ENCODE data around the gene LYZL4.
A peak's percentile ranks its signal among the peaks of the same experiment; 100 is the strongest.

The LYZL4 gene

GRCh38 chr3:42410370-42411131 lies at the start of gene LYZL4:
Gene LYZL4, minus strand, starts transcription at chr3:42410610. Its CDS starts 3,359 bp downstream, at chr3:42407251.
- DNase-seq (ENCODE audit: low read depth, low spot score), result no peak

GRCh38 chr3:42459151-42459550 lies 48.7 kb upstream of the LYZL4 start:
- no peak for DNase-seq (ENCODE audit: low read depth, low spot score)

GRCh38 chr3:42456211-42456610 lies 45.8 kb upstream of the LYZL4 start:
- DNase-seq (ENCODE audit: low read depth, low spot score), result no peak

- no peak for DNase-seq (ENCODE audit: low read depth, low spot score)
Observed at GRCh38 chr3:42451546-42452230, 41.3 kb upstream of the LYZL4 start.

GRCh38 chr3:42451116-42451515 lies 40.7 kb upstream of the LYZL4 start:
- DNase-seq (ENCODE audit: low read depth, low spot score), result no peak

- no peak for DNase-seq (ENCODE audit: low read depth, low spot score)
Observed at GRCh38 chr3:42450567-42450966, 40.2 kb upstream of the LYZL4 start.

- DNase-seq (ENCODE audit: low read depth, low spot score), result no peak
Observed at GRCh38 chr3:42447481-42447880, 37.1 kb upstream of the LYZL4 start.

- no peak for DNase-seq (ENCODE audit: low read depth, low spot score)
Observed at GRCh38 chr3:42446111-42447050, 36.0 kb upstream of the LYZL4 start.

GRCh38 chr3:42443819-42444436 lies 33.5 kb upstream of the LYZL4 start:
- DNase-seq (ENCODE audit: low read depth, low spot score), result peak; percentile 71

- DNase-seq (ENCODE audit: low read depth, low spot score), result no peak
Observed at GRCh38 chr3:42443292-42443691, 32.9 kb upstream of the LYZL4 start.

- DNase-seq (ENCODE audit: low read depth, low spot score), result no peak
Observed at GRCh38 chr3:42442640-42443039, 32.2 kb upstream of the LYZL4 start.

GRCh38 chr3:42441791-42442190 lies 31.4 kb upstream of the LYZL4 start:
- DNase-seq (ENCODE audit: low read depth, low spot score), result no peak

GRCh38 chr3:42440924-42441323 lies 30.5 kb upstream of the LYZL4 start:
- DNase-seq (ENCODE audit: low read depth, low spot score), result no peak

- DNase-seq (ENCODE audit: low read depth, low spot score), result no peak
Observed at GRCh38 chr3:42439261-42440115, 29.1 kb upstream of the LYZL4 start.

- DNase-seq (ENCODE audit: low read depth, low spot score), result no peak
Observed at GRCh38 chr3:42438758-42439157, 28.3 kb upstream of the LYZL4 start.

GRCh38 chr3:42438193-42438592 lies 27.8 kb upstream of the LYZL4 start:
- DNase-seq (ENCODE audit: low read depth, low spot score), result no peak

GRCh38 chr3:42434777-42435380 lies 24.5 kb upstream of the LYZL4 start:
- no peak for DNase-seq (ENCODE audit: low read depth, low spot score)

GRCh38 chr3:42432485-42432884 lies 22.1 kb upstream of the LYZL4 start:
- no peak for DNase-seq (ENCODE audit: low read depth, low spot score)

- no peak for DNase-seq (ENCODE audit: low read depth, low spot score)
Observed at GRCh38 chr3:42430781-42431532, 20.5 kb upstream of the LYZL4 start.

GRCh38 chr3:42428830-42429229 lies 18.4 kb upstream of the LYZL4 start:
- DNase-seq (ENCODE audit: low read depth, low spot score), result no peak

Measured in iPS DF 19.7 (cell line).